ENCODE results near the gene DNAH2.

DNA sequence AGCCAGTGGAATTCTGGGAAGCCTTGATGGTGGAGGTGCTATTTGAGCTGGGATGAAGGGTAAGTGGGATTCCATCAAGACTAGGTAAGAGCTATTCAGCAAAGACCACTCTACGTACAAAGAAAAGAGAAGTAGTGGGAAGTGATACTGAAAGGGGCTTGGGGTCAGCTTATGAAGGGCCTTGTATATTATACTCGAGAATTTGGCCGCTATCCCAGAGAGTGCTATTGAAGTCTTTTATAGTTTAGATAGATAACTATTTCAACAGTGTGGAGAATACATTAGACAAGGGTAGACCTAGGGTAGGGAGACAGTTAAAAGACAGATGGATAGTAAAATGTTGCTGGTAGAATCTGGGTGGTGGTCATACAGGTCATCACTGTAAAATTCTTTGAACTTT is 10.3 kb downstream of the DNAH2 start:
- TF ChIP-seq, protein P1, sequence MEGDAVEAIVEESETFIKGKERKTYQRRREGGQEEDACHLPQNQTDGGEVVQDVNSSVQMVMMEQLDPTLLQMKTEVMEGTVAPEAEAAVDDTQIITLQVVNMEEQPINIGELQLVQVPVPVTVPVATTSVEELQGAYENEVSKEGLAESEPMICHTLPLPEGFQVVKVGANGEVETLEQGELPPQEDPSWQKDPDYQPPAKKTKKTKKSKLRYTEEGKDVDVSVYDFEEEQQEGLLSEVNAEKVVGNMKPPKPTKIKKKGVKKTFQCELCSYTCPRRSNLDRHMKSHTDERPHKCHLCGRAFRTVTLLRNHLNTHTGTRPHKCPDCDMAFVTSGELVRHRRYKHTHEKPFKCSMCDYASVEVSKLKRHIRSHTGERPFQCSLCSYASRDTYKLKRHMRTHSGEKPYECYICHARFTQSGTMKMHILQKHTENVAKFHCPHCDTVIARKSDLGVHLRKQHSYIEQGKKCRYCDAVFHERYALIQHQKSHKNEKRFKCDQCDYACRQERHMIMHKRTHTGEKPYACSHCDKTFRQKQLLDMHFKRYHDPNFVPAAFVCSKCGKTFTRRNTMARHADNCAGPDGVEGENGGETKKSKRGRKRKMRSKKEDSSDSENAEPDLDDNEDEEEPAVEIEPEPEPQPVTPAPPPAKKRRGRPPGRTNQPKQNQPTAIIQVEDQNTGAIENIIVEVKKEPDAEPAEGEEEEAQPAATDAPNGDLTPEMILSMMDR (IDR thresholded peaks at IDR 0.05): no peak
- TF ChIP-seq POLR2A (IDR thresholded peaks at IDR 0.05) (no peak), POLR2AphosphoS5 (IDR thresholded peaks at IDR 0.05) (no peak)

All from prostate gland (tissue), 2 donors.